Fibroblast of lung (primary cell): ENCODE measurements around the gene SCTR.

Experiments used
- CTCF ChIP-seq, 2 donors: IDR thresholded peaks in 1 of 2; conservative IDR thresholded peaks in 1 of 2; 1 replicate in 1 of 2; 2 replicates in 1 of 2; pipeline ENCODE4 v1.5.1; 2011 to 2012; ENCODE audit warnings: low read length in 2 of 2, control low read depth in 1 of 2, inconsistent platforms in 1 of 2, low read depth in 1 of 2, mild to moderate bottlenecking in 1 of 2
- EZH2 ChIP-seq: IDR thresholded peaks from 2 replicates; pipeline ENCODE4 v1.5.1; 2012; ENCODE audit warnings: low read length, control low read depth, mild to moderate bottlenecking; ENCODE audit errors: missing control alignments

- TF ChIP-seq CTCF (conservative IDR thresholded peaks at IDR 0.05 in 1 of 2, IDR thresholded peaks at IDR 0.05 in 1 of 2; ENCODE audit: low read depth in 1 of 2, low read length in 2 of 2) (no peak), EZH2 (no peak)
Observed at GRCh38 chr2:119523383-119523951, 816 bp downstream of the SCTR start.
